GM12891 (cell line): ENCODE measurements around the gene EPS8L2.

ENCODE experiments used
- DNase-seq: peaks from one replicate; pipeline ENCODE4 v3.0.0; 2011; ENCODE audit warnings: low spot score; ENCODE audit not compliant: insufficient read length
- FAIRE-seq: peaks from 2 replicates; lab custom pipeline; 2011; peaks lifted over from hg19 to GRCh38; lab: Jason Lieb, UNC
- PAX5 ChIP-seq: IDR thresholded peaks from 2 replicates; pipeline ENCODE4 v1.6.1; 2011; ENCODE audit warnings: low read length, moderate library complexity, mild to moderate bottlenecking; ENCODE audit not compliant: insufficient read depth, severe bottlenecking
- POLR2A ChIP-seq: IDR thresholded peaks from 2 replicates; pipeline ENCODE4 v1.6.1; 2011; ENCODE audit warnings: low read depth, low read length, control low read depth
- POLR2AphosphoS5 ChIP-seq: IDR thresholded peaks from 2 replicates; pipeline ENCODE4 v1.6.1; 2011; ENCODE audit warnings: low read depth, low read length, control low read depth
- POU2F2 ChIP-seq: IDR thresholded peaks from 2 replicates; pipeline ENCODE4 v1.6.1; 2011; ENCODE audit warnings: low read depth, mild to moderate bottlenecking, control low read depth, low read length, moderate library complexity
- SPI1 ChIP-seq: IDR thresholded peaks from 2 replicates; pipeline ENCODE4 v1.6.1; 2011; ENCODE audit warnings: low read depth, low read length, control low read depth
- TAF1 ChIP-seq: IDR thresholded peaks from 2 replicates; pipeline ENCODE4 v1.6.1; 2011; ENCODE audit warnings: low read depth, low read length, control low read depth

Gene EPS8L2

DNA sequence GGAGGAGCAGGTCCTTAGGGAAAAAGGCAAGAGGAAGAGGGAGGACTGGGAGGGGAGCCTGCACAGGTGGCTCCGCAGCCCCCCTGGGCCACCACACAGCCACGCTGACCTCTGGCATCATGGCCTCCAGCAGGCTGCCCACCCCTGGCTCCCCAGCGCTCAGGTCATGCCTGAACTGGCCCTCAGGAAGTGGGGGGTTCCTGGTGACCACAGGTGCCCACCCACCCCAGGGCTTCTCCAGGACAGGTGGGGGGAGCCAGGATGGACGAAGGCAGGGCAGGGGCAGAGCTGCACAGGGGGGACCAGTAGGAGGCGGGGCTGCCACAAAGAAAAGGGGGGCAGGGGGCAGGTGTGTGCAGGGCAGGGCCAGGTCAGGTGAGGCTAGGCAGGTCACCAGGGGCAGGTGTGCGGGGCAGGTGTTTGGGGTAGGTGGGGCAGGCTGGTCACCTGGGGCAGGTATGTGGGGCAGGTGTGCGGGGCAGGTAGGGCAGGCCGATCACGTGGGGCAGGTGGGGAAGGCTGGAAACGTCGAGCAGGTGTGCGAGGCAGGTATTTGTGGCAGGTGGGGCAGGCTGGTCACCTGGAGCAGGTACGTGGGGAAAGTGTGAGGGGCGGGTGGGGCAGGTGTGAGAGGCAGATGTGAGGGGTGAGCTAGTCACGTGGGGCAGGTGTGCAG, 12.0 kb upstream of the EPS8L2 start:
- FAIRE-seq (peak; percentile 66), DNase-seq (no peak)
- TF ChIP-seq SPI1, result no peak
- TF ChIP-seq TAF1, result no peak
- TF ChIP-seq PAX5, result no peak
- no peak for TF ChIP-seq POLR2A
- TF ChIP-seq POU2F2, result no peak
- no peak for TF ChIP-seq POLR2AphosphoS5

DNA sequence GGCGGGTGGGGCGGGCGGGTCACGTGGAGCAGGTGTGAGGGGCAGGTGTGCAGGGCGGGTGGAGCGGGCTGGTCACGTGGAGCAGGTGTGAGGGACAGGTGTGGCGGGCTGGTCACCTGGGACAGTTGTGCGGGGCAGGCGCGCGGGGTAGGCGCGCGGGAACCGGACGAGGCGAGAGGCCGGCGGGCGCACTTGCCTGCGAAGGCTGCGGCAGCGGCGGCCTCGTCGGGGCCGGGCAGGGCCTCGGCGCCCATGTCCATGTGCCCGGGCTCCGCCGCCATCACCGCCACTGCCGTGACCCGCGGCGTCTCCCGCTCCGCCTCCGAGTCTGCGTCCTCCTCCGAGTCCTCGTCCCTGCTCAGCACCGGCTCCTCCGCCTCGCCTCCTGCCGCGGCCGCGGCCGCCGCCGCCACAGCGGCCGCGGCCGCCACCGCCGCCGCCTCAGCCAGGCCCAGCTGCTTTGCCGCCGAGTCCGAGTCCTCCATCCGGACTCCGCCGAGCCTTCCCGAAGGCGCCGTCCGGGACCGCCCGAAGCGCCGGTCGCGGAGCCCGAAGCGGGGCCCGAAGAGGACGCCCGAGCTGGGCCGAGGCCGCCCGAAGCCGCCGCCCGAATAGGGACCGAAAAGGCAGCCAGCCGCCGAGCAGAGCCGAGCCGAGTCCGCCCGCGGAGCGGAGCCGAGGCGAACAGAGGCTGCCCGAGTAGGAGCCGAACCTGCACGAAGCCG, 11.3 kb upstream of the EPS8L2 start, which contains the start of gene DEAF1:
Gene DEAF1, minus strand, starts transcription at position 660 of the 725 bp plus-strand sequence. Its CDS starts 175 bp downstream, at position 485.
- DNase-seq (peak; percentile 80), FAIRE-seq (no peak)
- no peak for TF ChIP-seq TAF1
- TF ChIP-seq POLR2A, result no peak
- no peak for TF ChIP-seq POLR2AphosphoS5
- TF ChIP-seq SPI1, result no peak
- no peak for TF ChIP-seq PAX5
- TF ChIP-seq POU2F2, result no peak

DNA sequence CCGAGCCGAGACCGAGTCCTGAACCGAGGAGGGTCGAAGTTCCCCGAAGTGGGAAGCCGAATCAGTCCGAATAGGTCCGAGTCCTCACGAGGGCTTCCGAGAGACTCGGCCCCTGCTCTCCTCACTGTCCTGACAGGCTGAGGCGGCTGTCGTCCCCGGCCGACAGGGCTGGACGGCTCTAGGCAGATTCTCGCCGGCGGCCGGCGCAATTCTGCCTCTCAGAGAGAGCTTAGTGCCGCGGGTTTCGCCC, 10.8 kb upstream of the EPS8L2 start:
- FAIRE-seq (peak; percentile 99), DNase-seq (no peak)
- TF ChIP-seq POU2F2, result no peak
- no peak for TF ChIP-seq POLR2AphosphoS5
- TF ChIP-seq PAX5, result no peak
- no peak for TF ChIP-seq SPI1
- no peak for TF ChIP-seq POLR2A
- TF ChIP-seq TAF1, result no peak

- DNase-seq (peak; percentile 73), FAIRE-seq (no peak)
- TF ChIP-seq POLR2AphosphoS5, result peak; percentile 49; the same call in 1 of the 2 replicates
- TF ChIP-seq PAX5, result no peak
- no peak for TF ChIP-seq POU2F2
- peak; percentile 63; the same call in 1 of the 2 replicates for TF ChIP-seq TAF1
- no peak for TF ChIP-seq SPI1
- peak; percentile 57; the same call in 1 of the 2 replicates for TF ChIP-seq POLR2A
These were observed 10.3 kb upstream of the EPS8L2 start, which contains the start of gene TMEM80 for GRCh38 chr11:695538-696248. TSS of gene TMEM80 (plus strand) at chr11:695816. CDS start at chr11:695828, 12 bp downstream.

GRCh38 chr11:696955-697491, 9.0 kb upstream of the EPS8L2 start:
- no peak for DNase-seq
- peak; percentile 66 for TF ChIP-seq SPI1
- no peak for TF ChIP-seq POLR2A
- TF ChIP-seq PAX5, result no peak
- peak; percentile 82 for FAIRE-seq

DNA sequence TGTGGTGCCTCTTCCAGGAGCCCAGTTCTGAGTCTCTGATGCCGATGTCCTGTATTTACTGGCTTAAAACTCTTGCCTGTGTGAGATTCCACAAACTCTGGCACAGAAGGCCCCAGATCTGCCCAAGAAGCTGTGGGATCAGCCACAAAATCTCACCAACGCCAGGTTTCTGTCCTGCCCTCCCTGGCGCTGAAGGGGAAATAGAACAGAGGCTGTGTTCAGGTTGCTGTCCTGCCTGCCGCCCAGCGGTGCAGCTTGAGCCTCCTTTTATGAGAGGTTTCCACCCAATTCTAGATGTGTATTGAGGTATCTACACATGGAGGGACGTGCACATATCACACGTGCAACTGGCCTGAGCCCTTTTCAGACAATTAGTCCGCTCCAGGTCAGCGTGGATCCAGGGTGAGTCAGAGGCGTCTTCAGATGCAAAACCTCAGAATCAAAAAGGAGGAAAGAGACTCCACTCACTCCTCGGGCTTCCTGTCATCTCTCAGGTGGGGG, 8.2 kb upstream of the EPS8L2 start:
- FAIRE-seq (peak; percentile 47), DNase-seq (no peak)
- TF ChIP-seq POU2F2 (no peak), POLR2AphosphoS5 (no peak), TAF1 (no peak), SPI1 (no peak), PAX5 (no peak), POLR2A (no peak)

DNA sequence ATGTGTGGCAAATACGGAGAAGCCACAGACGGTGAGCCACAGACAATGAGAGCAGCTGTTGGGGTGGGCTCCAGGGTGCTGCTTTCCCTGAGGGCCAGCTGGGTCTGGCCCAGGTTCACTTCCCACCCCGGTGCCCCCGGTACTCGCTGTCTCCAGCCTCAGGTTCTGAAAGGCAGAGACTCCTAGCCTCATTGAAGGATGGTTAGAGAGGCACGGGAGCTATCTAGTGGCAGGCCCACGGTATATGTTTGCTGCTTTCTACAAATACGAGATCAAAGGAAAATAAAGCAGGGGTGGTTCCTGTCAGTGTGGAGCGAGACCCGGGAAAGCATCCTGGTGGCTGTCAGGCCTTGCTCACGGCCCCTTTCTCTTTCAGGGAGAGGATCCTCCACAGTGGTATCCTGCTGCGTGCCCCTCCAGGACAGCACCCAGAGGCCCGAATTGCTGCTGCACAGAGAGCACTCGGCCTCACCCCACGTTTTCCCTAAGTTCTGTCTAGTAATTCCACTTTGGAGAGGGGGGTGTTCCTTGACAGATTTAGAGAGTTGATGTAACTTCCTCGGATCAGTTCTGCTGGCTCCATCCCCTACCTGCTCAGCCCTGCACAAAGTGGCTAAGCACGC, 7.4 kb upstream of the EPS8L2 start:
- DNase-seq (no peak), FAIRE-seq (no peak)
- TF ChIP-seq SPI1 (no peak), TAF1 (no peak), POLR2AphosphoS5 (no peak), POU2F2 (no peak), PAX5 (no peak), POLR2A (no peak)

DNA sequence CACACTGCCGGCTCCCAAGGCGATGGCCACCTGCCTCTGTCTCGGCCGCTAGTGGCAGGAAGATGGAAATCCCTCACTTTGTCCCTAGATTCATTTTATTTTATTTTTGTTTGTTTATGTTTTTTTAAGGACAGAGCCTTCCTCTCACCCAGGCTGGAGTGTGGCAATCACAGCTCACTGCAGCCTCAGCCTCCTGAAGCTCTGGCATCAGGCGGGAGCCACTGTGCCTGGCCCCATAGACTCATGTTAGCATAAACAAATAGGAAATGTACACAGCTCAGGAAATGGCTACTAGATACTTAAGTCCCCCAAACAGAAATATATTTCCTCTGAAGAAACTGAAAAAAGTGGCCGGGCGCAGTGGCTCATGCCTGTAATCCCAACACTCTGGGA, 6.9 kb upstream of the EPS8L2 start:
- FAIRE-seq, result no peak
- TF ChIP-seq SPI1, result no peak
- TF ChIP-seq POLR2A, result no peak
- no peak for TF ChIP-seq PAX5
- no peak for TF ChIP-seq TAF1
- TF ChIP-seq POLR2AphosphoS5, result no peak
- TF ChIP-seq POU2F2, result no peak
- no peak for DNase-seq
